LoVo (cell line): ENCODE measurements around the gene BTBD9.
"Not testable (repeated sequence)": the region's sequence is repeated elsewhere in the genome, so short reads cannot be mapped to it uniquely, and the experiment has no call there.

ENCODE experiments used
- DNase-seq: peaks from one replicate; pipeline ENCODE4 v3.0.0-alpha.2; 2016; ENCODE audit warnings: low spot score

BTBD9 gene

GRCh38 chr6:38143191-38144150 is 496.3 kb downstream of the BTBD9 start:
- no peak for DNase-seq

DNA sequence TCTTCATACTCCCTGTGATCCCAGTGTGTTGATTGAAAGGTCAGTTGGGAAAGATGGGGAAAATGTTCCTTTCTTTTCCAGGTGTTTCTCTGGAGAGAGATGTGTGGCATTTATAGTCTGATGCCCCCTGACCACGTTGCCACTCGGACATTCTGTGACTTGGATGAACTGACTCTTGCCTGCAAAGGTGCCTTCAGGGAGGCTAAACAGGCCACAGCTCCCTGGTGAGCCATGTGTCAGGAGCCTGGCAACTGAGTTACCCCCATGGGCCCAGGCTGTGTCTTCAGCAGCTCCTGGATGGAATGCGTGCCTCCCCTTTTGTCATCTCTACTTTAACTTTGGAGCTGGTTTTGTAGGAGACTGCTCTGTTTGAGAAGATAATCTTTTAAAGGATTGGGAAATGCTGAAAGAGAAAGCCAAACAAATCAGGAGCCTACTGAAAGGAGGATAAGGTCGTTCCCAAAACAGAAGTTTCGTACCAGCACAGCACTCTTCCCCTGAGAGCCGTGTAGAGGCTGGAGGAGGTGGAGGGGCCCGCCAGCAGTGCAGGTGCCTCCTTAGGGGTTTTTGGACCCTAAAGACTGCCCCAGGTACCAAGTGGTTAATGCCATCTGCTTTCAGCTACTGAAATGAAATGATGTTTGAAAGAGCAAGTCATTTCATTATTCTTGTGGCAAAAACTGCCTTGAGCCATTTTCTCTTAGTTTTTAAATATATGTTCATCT is 497.4 kb downstream of the BTBD9 start:
- no peak for DNase-seq

DNA sequence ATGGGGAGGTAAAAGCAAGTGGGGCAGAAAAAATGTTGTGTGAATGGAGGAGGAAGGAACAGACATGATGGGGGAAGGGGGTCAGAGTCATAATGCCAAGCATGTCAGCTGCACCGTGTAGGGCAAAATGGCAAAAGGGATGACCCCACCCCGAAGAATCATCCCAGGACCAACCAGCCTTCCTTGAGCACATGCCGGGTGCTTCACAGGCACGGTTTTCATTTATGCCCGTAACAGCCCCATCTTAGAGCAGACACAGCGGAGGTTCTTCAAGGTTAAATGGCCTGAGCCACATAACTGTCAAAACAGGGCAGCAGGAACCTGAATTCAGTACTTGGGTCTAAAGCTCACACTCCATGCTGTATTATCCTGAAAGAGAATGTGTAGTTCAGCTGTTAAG is 498.0 kb downstream of the BTBD9 start:
- DNase-seq, result no peak

GRCh38 chr6:38141085-38141484 is 498.6 kb downstream of the BTBD9 start:
- DNase-seq, result no peak

GRCh38 chr6:38138374-38138773 is 501.4 kb downstream of the BTBD9 start:
- DNase-seq, result no peak

DNA sequence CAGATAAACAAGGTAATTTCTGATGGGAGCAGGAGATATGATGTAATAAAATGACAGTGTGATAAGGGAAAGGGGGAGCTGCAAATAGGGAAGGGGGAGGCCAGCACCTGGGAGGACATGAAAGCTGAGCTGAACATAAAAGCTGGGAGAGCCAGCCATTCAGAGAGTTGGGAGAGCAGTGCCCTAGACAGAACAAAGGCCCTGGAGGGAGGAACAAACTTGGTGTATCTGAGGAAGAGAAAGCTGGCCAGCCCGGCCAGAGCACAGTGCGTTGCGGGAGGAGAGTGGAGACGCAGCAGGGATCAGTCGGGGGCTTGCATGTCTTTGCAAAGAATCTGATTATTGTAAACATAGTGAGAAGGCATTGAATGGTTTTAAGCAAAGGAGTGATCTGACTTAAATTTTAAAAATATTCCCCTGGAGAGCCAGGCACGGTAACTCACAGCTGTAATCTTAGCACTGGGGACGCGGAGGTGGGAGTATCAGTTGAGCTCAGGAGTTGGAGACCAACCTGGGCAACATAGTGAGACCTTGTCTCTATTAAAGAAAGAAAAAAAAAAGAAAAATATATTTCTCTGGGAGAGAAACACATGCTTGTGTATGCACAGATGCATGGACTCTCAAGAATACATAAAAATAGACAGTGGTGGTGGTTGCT is 502.0 kb downstream of the BTBD9 start:
- no peak for DNase-seq

DNA sequence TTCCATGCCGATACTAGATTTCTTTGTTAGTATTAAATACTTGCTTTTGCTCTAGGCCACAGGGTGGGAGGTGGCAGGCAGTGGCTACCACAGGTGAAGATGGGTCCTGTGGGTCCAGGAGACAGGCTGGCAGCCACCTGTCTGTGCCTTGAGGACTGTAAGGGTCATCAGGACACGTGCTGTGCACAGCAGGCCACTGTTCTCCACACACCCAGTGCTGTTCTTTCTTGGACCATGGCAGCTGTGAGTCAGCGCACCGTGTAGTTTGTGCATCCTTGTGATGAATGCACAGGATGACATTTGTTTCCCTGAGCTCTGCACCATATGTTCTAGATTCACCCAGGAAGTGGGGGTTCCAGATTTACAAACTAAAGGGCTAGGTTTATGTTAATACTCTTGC is 503.2 kb downstream of the BTBD9 start:
- no peak for DNase-seq

DNA sequence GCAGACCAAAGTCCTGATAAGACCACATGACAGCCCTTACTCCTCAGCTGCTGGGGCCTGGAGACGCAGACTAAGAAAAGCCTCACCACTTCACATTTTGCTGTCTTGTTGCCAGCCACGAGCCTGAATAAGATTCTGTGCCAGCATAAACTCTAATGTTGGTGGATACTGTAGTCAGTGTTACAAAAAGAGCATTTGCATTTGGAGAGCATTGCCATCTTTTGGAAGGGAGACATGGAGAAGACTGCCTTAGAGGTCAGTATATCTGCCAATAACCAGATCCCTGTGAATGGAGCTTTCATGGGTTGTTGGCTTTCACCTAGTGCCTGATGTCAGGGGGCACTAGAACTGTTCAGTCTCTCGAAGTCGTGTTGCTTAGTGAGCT is 505.0 kb downstream of the BTBD9 start:
- no peak for DNase-seq

DNA sequence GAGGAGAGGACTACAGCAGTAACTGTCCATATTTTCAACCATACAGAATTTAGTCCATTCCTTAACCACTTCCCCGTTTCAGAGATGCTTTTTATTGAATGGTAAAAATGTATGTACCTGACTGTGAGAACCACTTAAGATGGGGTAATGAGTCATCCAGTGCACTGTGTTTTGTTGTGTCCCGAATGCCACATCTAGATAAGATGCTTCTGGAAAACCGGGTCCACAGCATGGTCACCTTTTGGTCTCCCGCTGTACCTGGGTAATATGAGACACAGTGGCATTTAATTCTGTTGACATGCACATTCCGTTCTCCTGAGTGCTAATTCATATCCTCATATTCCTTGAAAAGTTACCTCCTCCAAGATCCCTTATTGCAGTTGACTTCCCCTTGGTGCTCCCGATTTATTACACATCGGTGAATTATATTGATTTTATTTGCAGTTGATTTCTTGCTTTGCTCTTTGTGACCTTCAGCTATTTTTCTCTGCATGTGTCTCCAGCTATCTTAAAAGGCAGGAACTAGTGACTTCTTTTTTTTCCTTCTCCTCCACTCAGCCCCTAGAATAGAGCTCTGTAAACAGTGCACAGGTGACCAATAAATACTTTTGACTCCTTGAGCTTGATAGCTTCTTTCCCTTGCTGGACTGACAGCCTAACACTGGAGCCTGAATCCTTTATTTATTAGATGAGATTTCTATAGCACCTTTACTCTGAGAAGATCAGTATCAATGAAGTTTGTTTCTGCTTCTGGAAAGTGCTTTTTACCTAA is 505.6 kb downstream of the BTBD9 start:
- DNase-seq, result no peak

- no peak for DNase-seq
Observed at GRCh38 chr6:38131527-38131965, 508.2 kb downstream of the BTBD9 start.

- no peak for DNase-seq
Observed at GRCh38 chr6:38127284-38127683, 512.4 kb downstream of the BTBD9 start.

GRCh38 chr6:38124224-38124926 is 515.4 kb downstream of the BTBD9 start:
- not testable (repeated sequence) for DNase-seq

DNA sequence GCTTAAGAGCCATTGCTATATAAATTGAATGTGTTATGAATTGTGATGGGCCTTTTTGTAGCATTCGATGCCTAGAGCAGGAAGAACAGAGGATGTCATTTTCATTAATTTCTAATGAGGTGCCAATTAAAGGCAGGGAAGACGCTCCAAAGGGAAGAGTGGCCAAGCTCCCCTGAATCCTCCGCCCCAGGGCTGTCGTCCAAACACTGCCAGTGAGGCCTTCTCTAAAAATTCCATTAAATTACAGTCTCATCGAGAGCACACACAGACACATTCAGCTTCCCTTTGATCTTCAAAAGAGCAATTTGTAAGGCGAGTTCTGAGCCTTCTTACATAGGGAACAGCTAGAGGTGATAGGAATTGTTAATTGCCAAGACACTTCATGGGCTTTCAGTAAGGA is 520.2 kb downstream of the BTBD9 start:
- DNase-seq, result no peak

DNA sequence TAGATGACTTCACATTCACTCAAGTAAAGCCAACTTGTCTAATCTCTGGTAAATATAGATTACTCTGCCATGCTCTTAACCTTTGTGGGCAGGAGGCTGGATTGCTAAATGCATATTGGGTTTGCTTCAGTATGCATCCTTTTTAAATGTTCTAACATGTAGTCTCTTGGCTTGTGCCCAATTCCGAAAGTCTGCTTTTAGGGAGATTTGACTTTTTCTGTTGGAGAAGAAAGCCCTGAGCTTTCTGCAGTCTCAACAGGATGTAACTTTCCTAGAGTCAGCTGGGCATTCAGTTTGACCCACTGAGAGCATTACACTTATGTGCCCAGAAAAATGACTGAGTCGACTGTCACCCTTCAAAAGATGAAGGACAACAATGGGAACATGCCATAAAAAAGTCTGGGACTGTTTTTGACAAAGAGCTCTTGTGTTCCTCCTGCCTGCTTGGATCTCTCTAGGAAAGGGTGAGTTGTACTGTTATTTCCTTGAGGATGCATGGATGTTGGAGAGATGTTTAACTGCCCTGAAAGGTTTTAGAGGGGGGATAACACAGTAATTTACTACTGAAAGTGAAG is 520.9 kb downstream of the BTBD9 start:
- no peak for DNase-seq
